ENCODE data around the gene ARHGEF16.

Gene ARHGEF16

DNA sequence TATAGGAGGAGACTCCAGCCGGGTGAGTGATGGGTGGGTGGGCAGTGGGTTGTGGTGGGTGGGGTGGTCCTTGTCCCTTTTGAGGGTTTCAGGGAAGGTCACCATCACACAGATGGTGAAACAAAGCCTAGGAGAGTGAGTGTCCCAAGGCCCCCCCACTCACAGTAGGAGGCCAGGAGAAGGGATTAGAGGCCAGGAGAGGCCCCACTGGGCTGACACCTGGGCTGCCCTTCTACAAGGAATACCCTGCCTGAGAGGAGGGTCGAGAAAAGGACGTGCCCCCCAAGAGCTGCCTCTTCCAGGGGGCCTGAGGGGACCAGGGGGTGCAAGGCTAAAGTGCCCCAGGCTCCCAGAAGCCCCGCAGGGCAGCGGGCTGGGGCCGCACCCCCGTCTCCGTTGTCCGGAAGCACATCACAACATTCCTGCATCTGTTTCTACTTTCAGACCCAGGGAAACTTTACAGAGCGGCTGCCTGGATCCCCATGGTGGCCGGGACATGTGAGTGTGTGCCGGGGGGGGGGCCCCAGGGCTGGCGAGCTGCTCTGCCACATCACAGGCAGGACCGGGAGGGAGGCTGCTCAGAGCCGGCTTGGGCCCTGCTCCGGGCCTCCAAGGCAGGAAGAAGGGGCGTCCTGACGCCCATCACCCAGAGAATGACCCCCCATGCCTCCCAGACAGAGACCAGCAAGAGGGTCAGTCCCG is 68.2 kb downstream of the ARHGEF16 start:
- DNase-seq = no peak

- DNase-seq = no peak
Observed at GRCh38 chr1:3523980-3524379, 69.5 kb downstream of the ARHGEF16 start.

DNA sequence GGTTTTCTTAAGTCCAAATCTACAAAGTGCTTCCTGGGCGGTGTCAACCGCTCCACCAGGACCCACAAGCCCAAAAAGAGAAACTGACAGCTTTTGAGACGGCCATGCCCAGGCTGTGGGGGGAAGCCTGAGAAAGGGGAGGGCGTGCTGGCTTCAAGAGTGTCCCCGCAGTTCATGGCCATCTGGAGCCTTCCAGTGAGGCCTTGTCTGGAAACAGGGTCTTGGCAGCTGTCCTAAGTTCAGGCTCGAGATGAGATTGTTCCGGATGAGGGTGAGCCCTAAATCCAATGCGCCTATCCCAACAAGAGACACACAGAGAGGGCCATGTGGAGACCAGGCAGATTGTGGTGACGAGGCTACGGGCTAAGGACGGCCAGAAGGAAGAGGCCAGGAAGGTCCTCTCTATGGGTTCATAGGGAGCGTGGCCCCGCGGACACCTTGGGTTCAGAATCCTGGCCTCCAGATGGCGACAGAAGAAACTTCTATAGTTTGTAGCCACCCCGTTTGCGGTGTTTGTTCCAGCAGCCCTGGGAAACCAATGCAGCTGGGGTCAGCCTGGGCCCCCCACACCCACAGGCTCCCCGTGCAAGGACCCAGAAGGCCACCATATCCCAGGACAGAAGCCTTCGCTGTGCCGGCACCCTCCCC is 70.2 kb downstream of the ARHGEF16 start:
- DNase-seq = no peak

DNA sequence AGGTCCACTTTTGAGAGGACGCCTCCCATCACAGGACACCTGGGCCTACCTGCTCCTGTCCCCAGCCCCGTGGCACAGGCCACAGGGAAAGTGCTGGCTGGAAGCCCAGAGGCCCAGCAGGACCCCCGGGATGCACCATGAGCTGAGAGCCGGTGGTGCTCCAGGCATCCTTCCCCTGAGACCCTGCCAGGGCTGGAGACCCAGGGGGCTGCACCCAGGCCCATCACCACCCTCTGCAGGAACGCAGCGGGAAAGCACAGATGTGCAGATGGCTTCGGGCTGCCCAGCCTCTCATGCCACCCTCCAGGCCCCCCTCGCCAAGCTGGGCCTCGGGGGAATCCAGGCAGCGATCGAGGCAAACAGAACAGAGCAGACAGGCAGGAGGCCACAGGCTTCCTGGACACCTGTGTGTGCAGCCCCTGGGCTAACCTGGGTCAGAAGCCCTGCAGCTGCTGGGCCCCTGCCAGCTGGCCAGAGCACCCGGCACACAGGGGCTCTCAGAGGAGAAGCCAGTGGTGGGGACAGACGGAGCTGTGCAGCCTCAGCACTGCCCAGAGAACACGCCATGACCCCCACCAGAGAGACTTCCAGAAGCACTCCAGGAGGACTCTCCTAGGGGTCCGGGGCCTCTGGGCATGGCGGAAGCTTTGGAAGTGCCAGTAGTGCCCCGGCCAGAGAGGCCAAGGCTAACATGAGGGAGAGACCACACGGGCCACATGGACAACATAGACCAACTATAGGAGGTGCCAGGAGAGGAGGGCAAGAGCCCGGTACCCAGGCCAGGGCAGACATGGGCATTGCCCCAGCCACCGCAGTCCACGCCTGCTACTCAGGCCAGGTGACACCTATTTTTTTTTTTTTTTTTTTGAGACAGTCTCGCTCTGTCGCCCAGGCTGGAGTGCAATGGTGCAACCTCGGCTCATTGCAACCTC is 71.4 kb downstream of the ARHGEF16 start:
- no peak for DNase-seq

DNA sequence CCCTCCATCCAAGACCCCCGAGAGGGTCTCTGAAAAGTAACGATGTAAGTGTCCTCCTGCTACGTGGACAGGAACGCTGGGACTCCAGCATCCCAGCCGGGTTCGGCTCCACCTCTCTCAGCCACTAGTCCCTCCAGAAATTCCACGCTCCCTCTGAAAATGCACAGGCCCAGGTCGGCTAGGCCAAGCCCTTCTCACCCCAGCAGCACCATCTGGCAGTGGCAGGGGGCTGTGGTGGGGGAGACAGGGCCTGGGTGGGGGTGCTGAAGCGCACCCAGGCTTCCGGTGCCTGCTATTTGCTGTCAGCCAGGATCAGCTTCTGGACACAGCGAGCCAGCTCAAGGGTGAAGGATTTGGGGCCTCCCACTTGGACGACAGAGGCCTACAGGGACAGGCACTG is 73.3 kb downstream of the ARHGEF16 start:
- no peak for DNase-seq

DNA sequence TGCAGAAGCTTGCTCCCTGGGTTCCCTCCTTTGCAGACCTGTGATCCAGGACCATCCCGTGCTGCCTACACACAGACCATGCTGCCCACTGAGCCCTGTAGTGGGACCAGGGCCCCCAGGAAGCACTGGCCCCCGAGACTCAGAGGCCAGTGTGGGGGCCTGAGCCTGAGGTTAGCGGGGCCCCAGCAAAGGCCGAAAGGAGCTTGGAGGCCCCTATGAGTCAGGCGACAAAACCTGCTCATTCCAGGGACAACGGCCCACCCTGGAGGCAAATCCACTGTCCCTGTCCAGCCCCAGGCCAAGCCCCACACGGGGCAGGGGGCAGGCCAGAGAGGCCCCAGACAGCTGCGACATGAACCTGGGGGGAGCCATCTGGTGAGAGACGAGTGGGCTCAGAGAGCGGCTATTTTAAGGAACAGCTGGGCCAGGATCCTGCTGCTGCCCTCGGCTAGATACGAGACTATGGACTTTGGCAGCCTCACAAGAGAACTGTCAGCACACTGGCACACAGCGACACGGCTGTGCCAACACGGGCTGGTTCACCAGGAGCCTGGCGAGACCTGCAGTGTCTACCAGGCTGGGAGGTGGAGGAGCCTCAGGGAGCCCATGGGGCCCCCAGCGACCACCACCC is 74.7 kb downstream of the ARHGEF16 start:
- no peak for DNase-seq

- DNase-seq = peak; percentile 10
Observed at GRCh38 chr1:3530086-3530925, 75.8 kb downstream of the ARHGEF16 start.
